Putamen (tissue), 1 donor: ENCODE data around the gene CEP57L1.

Experiments used
- DNase-seq: peaks from one replicate; pipeline ENCODE4 v3.0.0-alpha.2; 2016; ENCODE audit warnings: low spot score

The CEP57L1 gene

DNA sequence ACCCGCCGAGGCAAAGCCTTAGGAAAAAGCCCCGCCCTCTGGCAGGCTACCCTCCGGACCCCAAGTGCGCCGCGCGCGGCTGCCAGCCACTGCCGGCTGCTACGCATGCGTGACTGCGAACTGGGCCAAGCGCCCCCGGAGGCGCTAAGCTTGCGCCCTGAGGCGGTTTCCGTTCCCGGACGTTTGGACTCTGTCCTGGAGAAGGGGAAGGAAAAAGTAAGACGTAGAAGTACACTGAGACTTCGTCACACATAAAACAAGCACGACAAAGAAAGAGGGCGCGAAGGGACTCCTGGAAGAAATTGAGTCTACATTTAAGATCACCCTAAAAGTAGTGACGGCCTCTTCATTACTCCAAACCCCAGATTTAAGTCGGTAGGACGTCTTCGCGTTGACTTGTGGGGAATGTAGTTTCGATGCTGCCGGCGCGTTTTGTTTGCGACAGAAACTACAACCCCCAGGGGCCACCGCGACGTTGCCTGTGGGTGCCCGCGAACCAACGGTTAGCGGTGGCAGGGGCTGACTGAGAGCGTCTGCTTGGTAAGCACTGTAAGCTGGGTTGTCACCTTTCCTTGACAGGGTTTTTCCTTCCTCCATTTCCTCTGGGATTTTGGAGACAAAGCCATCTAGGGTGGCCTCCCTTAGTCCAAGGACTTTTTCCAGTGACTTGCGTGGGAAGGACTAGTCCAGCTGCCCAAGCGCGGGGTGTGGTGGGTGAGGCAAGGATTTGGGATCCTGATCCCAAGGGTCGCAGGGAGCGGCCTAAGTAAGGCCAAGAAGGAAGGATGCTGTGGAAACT lies at the start of gene CEP57L1:
Gene CEP57L1 (plus strand): TSS at position 472 of the 799 bp plus-strand sequence. CDS start 49,715 bp downstream, outside the sequence.
- peak; percentile 97 for DNase-seq

DNA sequence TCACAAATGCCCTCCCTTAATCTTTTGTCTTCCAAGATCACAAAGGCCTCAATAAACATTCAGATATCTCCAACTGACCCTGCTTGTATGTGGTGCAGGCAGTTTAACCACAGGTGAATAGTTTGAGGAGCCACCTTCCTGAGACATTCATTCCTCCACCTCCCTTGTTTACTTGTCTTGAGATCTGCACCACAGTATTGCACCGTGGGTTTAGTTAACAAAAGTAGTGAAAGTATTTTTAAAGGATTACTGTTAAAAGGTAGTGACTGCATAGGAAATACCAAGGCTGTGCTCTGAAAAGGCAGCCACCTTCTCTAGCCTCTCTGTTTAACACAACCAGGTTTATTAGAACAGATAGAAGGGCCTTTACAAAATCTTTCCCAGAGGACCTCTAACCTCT lies 47.1 kb upstream of the CEP57L1 start:
- DNase-seq: no peak

GRCh38 chr6:109048670-109049415 lies 46.5 kb upstream of the CEP57L1 start:
- DNase-seq: no peak

DNA sequence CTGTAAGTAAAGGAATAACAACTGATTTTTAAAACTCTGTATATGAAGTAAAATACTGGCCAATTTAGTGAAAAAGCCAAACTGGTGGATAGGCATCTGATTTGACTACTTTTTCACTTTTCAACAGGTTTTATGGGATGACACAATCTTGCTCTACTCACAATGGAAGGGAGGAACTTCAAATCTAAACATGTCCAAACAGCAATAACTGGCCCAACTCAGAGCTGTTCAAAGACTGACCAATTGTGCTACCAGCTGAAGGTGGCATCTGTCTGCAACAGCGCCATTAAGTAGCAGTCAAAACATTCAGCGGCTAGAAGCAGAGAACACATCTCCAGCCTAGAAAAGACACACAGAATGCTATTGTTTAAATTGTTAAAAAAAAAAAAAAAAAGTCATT lies 45.3 kb upstream of the CEP57L1 start:
- peak; percentile 64 for DNase-seq

GRCh38 chr6:109050447-109051102 lies 44.7 kb upstream of the CEP57L1 start:
- no peak for DNase-seq

GRCh38 chr6:109051301-109052017 lies 43.8 kb upstream of the CEP57L1 start:
- DNase-seq: no peak

DNA sequence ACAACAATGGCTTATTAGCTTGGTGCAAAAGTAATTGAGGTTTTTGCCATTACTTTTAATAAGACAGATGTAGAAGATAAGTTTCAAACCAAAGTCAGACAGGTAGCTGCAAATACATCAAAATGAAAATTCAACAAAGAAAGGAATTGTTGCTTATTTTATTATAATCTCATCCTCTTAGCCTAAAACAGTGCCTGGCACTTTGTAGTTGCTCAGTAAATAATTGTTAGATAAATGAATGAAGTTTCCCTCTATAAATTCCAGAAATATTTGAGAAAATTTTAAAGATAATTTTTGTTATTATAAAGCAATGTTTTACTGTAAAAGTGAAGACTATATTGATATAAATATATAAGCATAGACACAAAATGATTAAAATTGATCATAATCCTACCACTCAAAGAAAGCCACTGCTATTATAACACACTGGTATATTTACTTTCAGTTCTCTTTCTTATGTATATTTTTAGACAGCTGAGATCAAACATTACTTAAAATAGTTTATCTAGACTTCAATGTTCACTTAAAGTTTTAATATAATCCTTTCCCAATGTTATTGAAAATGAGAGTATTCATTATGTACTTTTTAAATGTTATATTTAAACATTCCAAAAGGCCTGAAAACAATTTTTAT lies 43.2 kb upstream of the CEP57L1 start:
- no peak for DNase-seq

- no peak for DNase-seq
Observed at GRCh38 chr6:109052852-109053251, 42.5 kb upstream of the CEP57L1 start.

- no peak for DNase-seq
Observed at GRCh38 chr6:109053336-109053735, 42.0 kb upstream of the CEP57L1 start.

DNA sequence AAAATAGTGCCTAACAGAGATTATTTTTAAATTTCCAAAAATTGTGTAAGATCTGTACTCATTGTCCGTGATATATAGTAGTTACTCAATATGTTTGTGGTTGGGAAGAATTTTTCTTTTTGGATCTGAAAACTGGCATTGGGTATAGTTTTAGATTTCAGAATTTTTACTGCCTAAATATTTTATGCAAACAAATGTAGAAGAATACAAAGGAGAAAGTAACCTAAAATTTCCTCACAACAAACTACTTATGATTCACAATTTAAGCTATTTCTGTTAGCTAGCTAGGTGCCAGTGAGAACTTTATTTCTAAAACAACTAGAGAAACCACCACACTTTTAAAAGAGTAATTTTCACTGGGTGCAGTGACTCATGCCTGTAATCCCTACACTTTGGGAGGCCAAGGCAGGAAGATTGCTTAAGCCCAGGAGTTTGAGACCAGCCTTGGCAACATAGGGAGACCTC lies 39.5 kb upstream of the CEP57L1 start:
- no peak for DNase-seq

DNA sequence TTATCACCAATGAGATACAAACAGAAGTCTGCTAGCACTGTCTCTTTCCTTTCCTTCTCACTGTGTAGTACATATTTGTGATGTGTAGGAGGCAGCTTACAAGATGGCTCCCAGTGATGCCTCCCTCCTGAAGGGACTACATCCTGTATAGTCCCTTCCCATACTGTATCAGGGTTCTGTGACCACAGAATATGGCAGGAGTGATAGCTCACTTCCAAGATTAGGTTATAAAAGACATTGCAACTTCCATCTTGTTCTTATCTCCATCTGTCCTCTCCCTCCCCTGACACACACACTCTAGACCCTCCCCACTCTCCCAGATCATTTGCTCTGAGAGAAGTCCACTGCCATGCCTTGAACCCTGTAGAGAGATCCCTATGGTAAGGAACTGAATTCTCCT lies 38.6 kb upstream of the CEP57L1 start:
- DNase-seq: no peak

DNA sequence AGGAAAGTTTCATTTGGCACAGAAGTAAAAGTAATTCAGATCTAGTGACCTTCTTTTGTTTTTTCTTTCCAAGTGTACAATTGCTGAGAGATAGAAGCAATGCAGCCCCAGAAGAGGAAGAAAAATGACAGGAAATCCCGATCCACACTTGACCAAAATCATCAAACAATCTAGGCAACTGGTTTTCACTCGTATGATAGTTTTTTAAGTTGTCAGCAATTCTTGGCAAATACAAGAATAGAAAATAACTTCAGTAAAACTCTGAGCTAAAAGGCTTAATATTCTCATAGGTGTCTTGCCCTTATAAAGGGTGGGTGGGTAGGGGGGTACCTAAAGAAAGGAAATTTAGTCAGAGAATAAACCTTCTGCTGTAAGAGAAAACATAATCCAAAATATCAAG lies 36.7 kb upstream of the CEP57L1 start:
- DNase-seq: no peak

- no peak for DNase-seq
Observed at GRCh38 chr6:109059153-109059552, 36.2 kb upstream of the CEP57L1 start.

DNA sequence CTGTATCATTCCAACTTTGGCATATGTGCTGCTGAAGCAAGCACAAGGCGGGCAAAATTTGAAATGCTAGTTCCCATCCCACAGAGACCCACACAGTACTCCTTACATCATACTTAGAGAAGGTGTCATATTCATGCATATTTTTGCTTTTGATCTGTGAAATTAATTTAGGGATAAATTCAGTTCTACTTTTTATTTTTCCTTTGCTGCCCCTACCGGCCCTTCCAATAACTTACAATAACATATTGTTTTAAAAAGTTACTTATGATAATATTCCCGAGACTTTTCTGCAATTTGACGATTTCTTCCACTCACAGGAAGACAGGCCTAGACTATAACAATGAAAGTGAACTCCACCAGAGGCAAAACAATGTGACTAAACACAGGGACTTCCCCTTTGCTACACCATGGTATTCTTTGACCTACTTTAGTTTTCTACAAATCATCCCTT lies 35.7 kb upstream of the CEP57L1 start:
- DNase-seq: no peak

DNA sequence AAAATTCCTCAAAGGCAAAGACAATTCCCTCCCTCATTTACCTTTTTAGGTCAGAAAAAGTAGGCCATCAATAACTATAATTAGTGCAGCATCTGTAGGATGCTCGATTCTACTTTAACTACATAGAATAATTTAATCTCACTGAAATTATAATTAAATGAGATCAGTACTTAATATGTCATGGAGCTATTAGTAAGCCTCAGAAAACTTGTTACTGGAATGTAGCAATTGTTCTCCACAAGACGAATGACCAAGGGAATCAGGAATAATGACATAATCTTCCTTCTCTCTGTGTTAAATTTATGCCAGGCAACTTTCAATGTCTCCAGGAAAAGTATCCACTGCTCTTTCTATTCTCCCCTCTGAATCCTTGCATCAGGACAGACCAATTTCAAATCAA lies 34.7 kb upstream of the CEP57L1 start:
- no peak for DNase-seq

GRCh38 chr6:109062216-109062615 lies 33.1 kb upstream of the CEP57L1 start:
- DNase-seq: no peak

DNA sequence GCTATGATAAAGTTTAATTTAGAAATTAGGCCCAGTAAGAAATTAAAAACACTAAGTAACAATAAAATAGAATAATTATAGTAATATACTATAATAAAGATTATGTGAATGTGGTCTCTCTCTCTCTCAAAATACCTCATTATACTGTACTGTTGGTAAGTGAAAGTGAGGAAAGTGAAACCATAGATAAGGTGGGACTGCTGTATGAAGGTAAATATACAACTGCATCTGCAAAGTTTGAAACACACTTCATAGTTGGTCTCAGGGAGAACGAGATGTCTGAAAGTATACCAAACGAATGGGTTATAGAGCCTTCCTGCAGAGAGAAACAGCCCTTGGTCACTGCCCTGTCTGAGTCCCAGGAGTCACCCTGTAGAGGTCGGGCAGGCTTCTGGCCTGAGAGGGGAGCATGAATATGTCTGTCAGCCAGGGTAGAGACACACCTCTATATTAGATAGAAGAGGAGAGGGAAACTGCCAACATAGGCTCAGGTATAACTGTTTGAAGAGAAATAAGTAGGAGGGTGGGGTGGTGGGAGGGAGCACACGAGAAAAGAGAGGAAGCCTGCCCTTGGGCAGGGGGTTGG lies 32.4 kb upstream of the CEP57L1 start:
- no peak for DNase-seq

- no peak for DNase-seq
Observed at GRCh38 chr6:109069746-109070145, 25.6 kb upstream of the CEP57L1 start.

DNA sequence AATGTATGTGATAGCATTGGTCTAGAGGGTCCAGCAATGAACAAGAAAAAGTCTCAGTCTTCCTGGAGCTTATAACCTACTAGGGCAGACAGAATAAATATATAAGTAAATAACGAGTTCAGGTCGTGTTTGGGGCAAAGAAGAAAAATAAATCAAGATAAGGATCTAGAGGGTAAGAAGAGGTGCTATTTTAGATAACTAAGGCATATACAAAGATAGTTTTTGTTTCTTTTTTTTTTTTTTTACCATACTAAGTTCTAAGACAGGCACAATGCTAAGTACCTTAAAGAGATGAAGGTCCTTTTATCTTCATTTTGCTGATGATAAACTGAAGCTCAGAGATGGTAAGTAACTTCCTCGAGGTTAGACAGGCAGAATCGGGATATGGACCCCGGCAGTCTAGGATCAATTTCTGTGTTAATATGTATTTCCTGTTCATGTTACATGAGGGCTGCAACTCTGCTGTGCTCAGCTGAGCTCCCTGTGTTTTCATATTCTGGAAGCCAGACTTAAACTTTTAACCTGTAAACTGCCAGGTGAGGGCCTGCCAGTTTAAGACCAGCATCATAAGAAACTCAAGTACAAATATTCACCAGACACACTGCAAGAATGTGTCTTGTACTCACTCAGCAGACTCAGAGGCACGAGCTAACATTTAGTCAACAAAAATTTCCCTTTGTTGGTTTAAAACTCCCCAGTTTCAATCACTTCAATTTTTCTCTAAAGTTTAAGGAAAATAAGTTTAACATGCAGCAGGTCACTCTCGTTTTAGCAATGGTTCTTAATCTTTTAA lies 24.0 kb upstream of the CEP57L1 start:
- no peak for DNase-seq
